A549 (cell line): Measurements from ENCODE around the gene DNAJC5. TPM values are rescaled to one million over a fixed set of nuclear protein-coding genes. Genes with fewer than 3 reads are reported as not detected.
A peak's percentile ranks its signal among the peaks of the same experiment; 100 is the strongest.
"Not testable (repeated sequence)": the region's sequence is repeated elsewhere in the genome, so short reads cannot be mapped to it uniquely, and the experiment has no call there.

Experiments used
- ATAC-seq, 2 experiments: fragments of 200-7000 bp in 1 of 2; fragments of >200 bp in 1 of 2; cut with Nextera tagmentation in 1 of 2; cut with Tn5 transposase in 1 of 2; 3 replicates each; pipeline versions ENCODE4 v1.8.0 to v1.9.1; 2018 to 2020; ENCODE audit warnings: mild to moderate bottlenecking in 1 of 2, moderate library complexity in 1 of 2
- CTCF ChIA-PET: fragments of 300-600 bp; sonication (Branson Sonifier 250); formaldehyde crosslinking; extraction: SDS; loops from one replicate; lab custom pipeline; 2021; ENCODE audit warnings: antibody characterized with exemption, inconsistent platforms; lab: Yijun Ruan, JAX
- POLR2A ChIA-PET: fragments of 350-600 bp; formaldehyde crosslinking; extraction: SDS; loops from one replicate; lab custom pipeline; 2021; ENCODE audit warnings: antibody characterized with exemption, inconsistent platforms; lab: Yijun Ruan, JAX
- DNase-seq, 2 experiments: peaks; one replicate each; pipeline versions ENCODE4 v3.0.0 to v3.0.0-alpha.2; 2011 to 2016; ENCODE audit warnings: low read depth in 1 of 2, low spot score in 1 of 2
- FAIRE-seq: peaks from 2 replicates; lab custom pipeline; 2011; peaks lifted over from hg19 to GRCh38; lab: Jason Lieb, UNC
- H3K27ac ChIP-seq, 2 experiments: fragments of >200 bp; sonication (Bioruptor Twin); formaldehyde crosslinking; 3 replicates each; pipeline ENCODE4 v1.5.1; 2016 to 2017
- H3K4me1 ChIP-seq: fragments of >200 bp; sonication (Bioruptor Twin); formaldehyde crosslinking; 3 replicates; pipeline ENCODE4 v1.6.1; 2016
- H3K4me2 ChIP-seq: fragments of >200 bp; sonication (Bioruptor Twin); formaldehyde crosslinking; 3 replicates; pipeline ENCODE4 v1.6.1; 2016
- H3K4me3 ChIP-seq: fragments of >200 bp; sonication (Bioruptor Twin); formaldehyde crosslinking; 3 replicates; pipeline ENCODE4 v1.5.1; 2016
- H3K9me3 ChIP-seq: fragments of >200 bp; sonication (Bioruptor Twin); formaldehyde crosslinking; 3 replicates; pipeline ENCODE4 v1.6.1; 2016
- CBX2 ChIP-seq: fragments of 200-600 bp; sonication (generic); IDR thresholded peaks from 2 replicates; pipeline ENCODE4 v1.6.1; 2016; ENCODE audit warnings: low read depth, mild to moderate bottlenecking, borderline replicate concordance
- FOSL2 ChIP-seq, 2 experiments: fragments of 450-650 bp in 1 of 2; fragments of >200 bp in 1 of 2; sonication (Bioruptor Twin) in 1 of 2; formaldehyde crosslinking; IDR thresholded peaks; 2 replicates each; pipeline versions ENCODE4 v1.5.0 to v1.6.1; 2016 to 2020; ENCODE audit warnings: mild to moderate bottlenecking in 1 of 2, moderate library complexity in 1 of 2
- GATA3 ChIP-seq: IDR thresholded peaks from 2 replicates; pipeline ENCODE4 v1.6.1; 2012; ENCODE audit warnings: borderline replicate concordance
- HOXB13 ChIP-seq: fragments of 250-450 bp; sonication (Bioruptor Pico); IDR thresholded peaks from 2 replicates; pipeline ENCODE4 v1.5.0; 2020; ENCODE audit warnings: low read depth, mild to moderate bottlenecking, moderate library complexity
- JUN ChIP-seq, 2 experiments: fragments of >200 bp; sonication (Bioruptor Twin); formaldehyde crosslinking; IDR thresholded peaks; 2 replicates in 1 of 2; 3 replicates in 1 of 2; pipeline ENCODE4 v1.6.1; 2016 to 2017
- JUNB ChIP-seq: fragments of >200 bp; sonication (Bioruptor Twin); formaldehyde crosslinking; IDR thresholded peaks from 2 replicates; pipeline ENCODE4 v1.6.1; 2016
- MAFK ChIP-seq: fragments of 450-650 bp; IDR thresholded peaks from 2 replicates; pipeline ENCODE4 v1.6.1; 2014; ENCODE audit not compliant: partially characterized antibody
- PHF8 ChIP-seq: fragments of 200-600 bp; sonication (generic); IDR thresholded peaks from 2 replicates; pipeline ENCODE4 v1.6.1; 2016; ENCODE audit warnings: low read depth, mild to moderate bottlenecking, antibody characterized with exemption, moderate library complexity, borderline replicate concordance
- RARB ChIP-seq: fragments of 250-450 bp; sonication (Bioruptor Pico); IDR thresholded peaks from 2 replicates; pipeline ENCODE4 v1.8.0; 2021; ENCODE audit warnings: mild to moderate bottlenecking, moderate library complexity
- RNF2 ChIP-seq: fragments of 200-600 bp; sonication (generic); IDR thresholded peaks from 2 replicates; pipeline ENCODE4 v1.6.1; 2016; ENCODE audit warnings: low read depth, mild to moderate bottlenecking, antibody characterized with exemption, moderate library complexity, borderline replicate concordance
- ZFP36 ChIP-seq: fragments of 450-650 bp; IDR thresholded peaks from 2 replicates; pipeline ENCODE4 v1.6.1; 2014; ENCODE audit warnings: borderline replicate concordance; ENCODE audit not compliant: partially characterized antibody
- WGBS: methylation state at CpG from one replicate; pipeline ENCODE4 v1.1.6; 2017; ENCODE audit errors: missing lambda C conversion rate; 5-methylcytosine and 5-hydroxymethylcytosine counted together
- polyA plus RNA-seq, 4 experiments: library from polyadenylated mRNA; depleted of rRNA in 3 of 4; stranded (reverse); fragments of >200 nt; fragmentation: RNase III in 1 of 4; extraction: RNeasy Plus Mini Kit Qiagen cat#74134 plus additional on column Dnase treatment in 1 of 4; gene quantifications; 2 replicates in 3 of 4; 3 replicates in 1 of 4; pipeline ENCODE4 v1.2.3, GENCODE V29; 2011 to 2017
- TF ChIP-seq, protein P1 (sequence below): fragments of >200 bp; sonication (Bioruptor Twin); formaldehyde crosslinking; IDR thresholded peaks from 2 replicates; pipeline ENCODE4 v1.6.1; 2016
- TF ChIP-seq, protein P2 (sequence below): fragments of >200 bp; sonication (Bioruptor Twin); formaldehyde crosslinking; IDR thresholded peaks from 3 replicates; pipeline ENCODE4 v1.5.1; 2016
- TF ChIP-seq, protein P3 (sequence below): IDR thresholded peaks from 2 replicates; pipeline ENCODE4 v1.6.1; 2012
- TF ChIP-seq, protein P4 (sequence below): fragments of 200-600 bp; sonication (generic); IDR thresholded peaks from 2 replicates; pipeline ENCODE4 v1.6.1; 2016; ENCODE audit warnings: antibody characterized with exemption, mild to moderate bottlenecking, moderate library complexity
- TF ChIP-seq, protein P5 (sequence below): fragments of 150-350 bp; IDR thresholded peaks from 2 replicates; pipeline ENCODE4 v1.6.1; 2014; ENCODE audit warnings: low read depth, mild to moderate bottlenecking, low read length

Gene DNAJC5
- polyA plus RNA-seq, 2 of the 4 experiments (the other 2 are of a cell fraction) = 20.4 to 23.2 TPM

- Histone ChIP-seq H3K27ac (no peak overlapping the region), H3K4me2 (no peak overlapping the region)
- WGBS = 91% methylated on average over 5 of the region's 5 CpGs
- TF ChIP-seq PHF8 = no peak
- TF ChIP-seq CBX2 = no peak
- TF ChIP-seq JUNB = no peak
- TF ChIP-seq, protein P1, sequence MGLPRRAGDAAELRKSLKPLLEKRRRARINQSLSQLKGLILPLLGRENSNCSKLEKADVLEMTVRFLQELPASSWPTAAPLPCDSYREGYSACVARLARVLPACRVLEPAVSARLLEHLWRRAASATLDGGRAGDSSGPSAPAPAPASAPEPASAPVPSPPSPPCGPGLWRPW = no peak
- TF ChIP-seq, protein P2, sequence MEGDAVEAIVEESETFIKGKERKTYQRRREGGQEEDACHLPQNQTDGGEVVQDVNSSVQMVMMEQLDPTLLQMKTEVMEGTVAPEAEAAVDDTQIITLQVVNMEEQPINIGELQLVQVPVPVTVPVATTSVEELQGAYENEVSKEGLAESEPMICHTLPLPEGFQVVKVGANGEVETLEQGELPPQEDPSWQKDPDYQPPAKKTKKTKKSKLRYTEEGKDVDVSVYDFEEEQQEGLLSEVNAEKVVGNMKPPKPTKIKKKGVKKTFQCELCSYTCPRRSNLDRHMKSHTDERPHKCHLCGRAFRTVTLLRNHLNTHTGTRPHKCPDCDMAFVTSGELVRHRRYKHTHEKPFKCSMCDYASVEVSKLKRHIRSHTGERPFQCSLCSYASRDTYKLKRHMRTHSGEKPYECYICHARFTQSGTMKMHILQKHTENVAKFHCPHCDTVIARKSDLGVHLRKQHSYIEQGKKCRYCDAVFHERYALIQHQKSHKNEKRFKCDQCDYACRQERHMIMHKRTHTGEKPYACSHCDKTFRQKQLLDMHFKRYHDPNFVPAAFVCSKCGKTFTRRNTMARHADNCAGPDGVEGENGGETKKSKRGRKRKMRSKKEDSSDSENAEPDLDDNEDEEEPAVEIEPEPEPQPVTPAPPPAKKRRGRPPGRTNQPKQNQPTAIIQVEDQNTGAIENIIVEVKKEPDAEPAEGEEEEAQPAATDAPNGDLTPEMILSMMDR = no peak
- no peak for TF ChIP-seq GATA3
- TF ChIP-seq, protein P3, sequence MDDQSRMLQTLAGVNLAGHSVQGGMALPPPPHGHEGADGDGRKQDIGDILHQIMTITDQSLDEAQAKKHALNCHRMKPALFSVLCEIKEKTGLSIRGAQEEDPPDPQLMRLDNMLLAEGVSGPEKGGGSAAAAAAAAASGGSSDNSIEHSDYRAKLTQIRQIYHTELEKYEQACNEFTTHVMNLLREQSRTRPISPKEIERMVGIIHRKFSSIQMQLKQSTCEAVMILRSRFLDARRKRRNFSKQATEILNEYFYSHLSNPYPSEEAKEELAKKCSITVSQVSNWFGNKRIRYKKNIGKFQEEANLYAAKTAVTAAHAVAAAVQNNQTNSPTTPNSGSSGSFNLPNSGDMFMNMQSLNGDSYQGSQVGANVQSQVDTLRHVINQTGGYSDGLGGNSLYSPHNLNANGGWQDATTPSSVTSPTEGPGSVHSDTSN = no peak
- no peak for TF ChIP-seq HOXB13 (CRISPR knock-in tag)
- TF ChIP-seq JUN (IDR thresholded peaks at IDR 0.05) = no peak
- TF ChIP-seq, protein P4, sequence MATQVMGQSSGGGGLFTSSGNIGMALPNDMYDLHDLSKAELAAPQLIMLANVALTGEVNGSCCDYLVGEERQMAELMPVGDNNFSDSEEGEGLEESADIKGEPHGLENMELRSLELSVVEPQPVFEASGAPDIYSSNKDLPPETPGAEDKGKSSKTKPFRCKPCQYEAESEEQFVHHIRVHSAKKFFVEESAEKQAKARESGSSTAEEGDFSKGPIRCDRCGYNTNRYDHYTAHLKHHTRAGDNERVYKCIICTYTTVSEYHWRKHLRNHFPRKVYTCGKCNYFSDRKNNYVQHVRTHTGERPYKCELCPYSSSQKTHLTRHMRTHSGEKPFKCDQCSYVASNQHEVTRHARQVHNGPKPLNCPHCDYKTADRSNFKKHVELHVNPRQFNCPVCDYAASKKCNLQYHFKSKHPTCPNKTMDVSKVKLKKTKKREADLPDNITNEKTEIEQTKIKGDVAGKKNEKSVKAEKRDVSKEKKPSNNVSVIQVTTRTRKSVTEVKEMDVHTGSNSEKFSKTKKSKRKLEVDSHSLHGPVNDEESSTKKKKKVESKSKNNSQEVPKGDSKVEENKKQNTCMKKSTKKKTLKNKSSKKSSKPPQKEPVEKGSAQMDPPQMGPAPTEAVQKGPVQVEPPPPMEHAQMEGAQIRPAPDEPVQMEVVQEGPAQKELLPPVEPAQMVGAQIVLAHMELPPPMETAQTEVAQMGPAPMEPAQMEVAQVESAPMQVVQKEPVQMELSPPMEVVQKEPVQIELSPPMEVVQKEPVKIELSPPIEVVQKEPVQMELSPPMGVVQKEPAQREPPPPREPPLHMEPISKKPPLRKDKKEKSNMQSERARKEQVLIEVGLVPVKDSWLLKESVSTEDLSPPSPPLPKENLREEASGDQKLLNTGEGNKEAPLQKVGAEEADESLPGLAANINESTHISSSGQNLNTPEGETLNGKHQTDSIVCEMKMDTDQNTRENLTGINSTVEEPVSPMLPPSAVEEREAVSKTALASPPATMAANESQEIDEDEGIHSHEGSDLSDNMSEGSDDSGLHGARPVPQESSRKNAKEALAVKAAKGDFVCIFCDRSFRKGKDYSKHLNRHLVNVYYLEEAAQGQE = no peak
- TF ChIP-seq RARB (CRISPR knock-in tag) = no peak
- TF ChIP-seq MAFK = no peak
- TF ChIP-seq RNF2 = no peak
- TF ChIP-seq, protein P5, sequence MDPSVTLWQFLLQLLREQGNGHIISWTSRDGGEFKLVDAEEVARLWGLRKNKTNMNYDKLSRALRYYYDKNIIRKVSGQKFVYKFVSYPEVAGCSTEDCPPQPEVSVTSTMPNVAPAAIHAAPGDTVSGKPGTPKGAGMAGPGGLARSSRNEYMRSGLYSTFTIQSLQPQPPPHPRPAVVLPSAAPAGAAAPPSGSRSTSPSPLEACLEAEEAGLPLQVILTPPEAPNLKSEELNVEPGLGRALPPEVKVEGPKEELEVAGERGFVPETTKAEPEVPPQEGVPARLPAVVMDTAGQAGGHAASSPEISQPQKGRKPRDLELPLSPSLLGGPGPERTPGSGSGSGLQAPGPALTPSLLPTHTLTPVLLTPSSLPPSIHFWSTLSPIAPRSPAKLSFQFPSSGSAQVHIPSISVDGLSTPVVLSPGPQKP = no peak
- TF ChIP-seq, all 56 proteins: peak for 0
- FAIRE-seq (no peak), DNase-seq (no peak), ATAC-seq (no peak)
- H3K9me3 ChIP-seq = no peaks in the 10 kb centered on the region
- no peak overlapping the region for H3K4me3 ChIP-seq
- ChIA-PET CTCF (interaction anchor here (0.6 to 1.9 kb wide), 5 partner anchors 10 to 330 kb away, joined by 3 to 11 read pairs (median 3); partner anchors contain the start of gene PTK6), POLR2A (no interaction called here)
- peaks cover 12% of the 10 kb centered on the region; the same call in 2 of the 3 replicates for H3K4me1 ChIP-seq
Observed at GRCh38 chr20:63868264-63868663, 26.7 kb upstream of the DNAJC5 start.

DNA sequence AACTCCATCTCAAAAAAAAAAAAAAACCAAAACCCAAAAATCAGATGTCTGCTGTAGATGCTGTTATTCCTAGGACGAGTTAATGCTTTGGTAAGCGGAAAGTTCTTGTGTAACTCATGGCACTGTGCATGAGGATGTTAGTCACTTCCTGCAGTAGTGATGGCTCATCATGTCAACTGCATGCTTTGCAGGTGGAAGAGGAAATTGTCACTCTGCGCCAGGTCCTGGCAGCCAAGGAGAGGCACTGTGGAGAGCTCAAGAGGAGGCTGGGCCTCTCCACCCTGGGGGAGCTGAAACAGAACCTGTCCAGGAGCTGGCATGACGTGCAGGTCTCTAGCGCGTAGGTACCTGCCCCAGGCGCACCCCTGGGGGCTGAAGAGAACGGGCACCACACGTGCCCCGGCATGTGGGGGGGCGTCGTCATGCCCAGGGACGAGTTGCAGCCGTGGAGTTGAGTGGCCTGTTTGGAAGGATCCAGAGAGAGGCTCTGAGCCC is 21.4 kb upstream of the DNAJC5 start:
- Histone ChIP-seq H3K4me1 (no peaks in the 10 kb centered on the region), H3K4me2 (no peak overlapping the region), H3K27ac (0 out of 6 replicates have a peak overlapping the region, but pooled peaks of 1 of the 2 experiments have one; percentile 7), H3K4me3 (no peak overlapping the region)
- ATAC-seq (peak; percentile 28 to 59; a peak in 4 of 6 replicates), FAIRE-seq (no peak), DNase-seq (peak in 1 of 2 experiments; percentile 43)
- WGBS = 87% methylated on average over 13 of the region's 14 CpGs
- POLR2A ChIA-PET = interaction anchor here (1.9 kb wide), 1 partner anchor 9 kb away, joined by 11 read pairs; the partner anchor contains the start of gene TPD52L2
- CTCF ChIA-PET = interaction anchor here (0.9 to 2.1 kb wide), 3 partner anchors 9 to 100 kb away, joined by 3 to 7 read pairs (median 5); partner anchors contain the start of gene TPD52L2
- TF ChIP-seq ZFP36 (no peak), FOSL2 (IDR thresholded peaks at IDR 0.05) (no peak), FOSL2 (CRISPR knock-in tag; IDR thresholded peaks at IDR 0.05) (peak; percentile 44; the same call in 1 of the 2 replicates), MAFK (peak; percentile 75)
- TF ChIP-seq, all 56 proteins: peak for 2
- H3K9me3 ChIP-seq = no peaks in the 10 kb centered on the region

DNA sequence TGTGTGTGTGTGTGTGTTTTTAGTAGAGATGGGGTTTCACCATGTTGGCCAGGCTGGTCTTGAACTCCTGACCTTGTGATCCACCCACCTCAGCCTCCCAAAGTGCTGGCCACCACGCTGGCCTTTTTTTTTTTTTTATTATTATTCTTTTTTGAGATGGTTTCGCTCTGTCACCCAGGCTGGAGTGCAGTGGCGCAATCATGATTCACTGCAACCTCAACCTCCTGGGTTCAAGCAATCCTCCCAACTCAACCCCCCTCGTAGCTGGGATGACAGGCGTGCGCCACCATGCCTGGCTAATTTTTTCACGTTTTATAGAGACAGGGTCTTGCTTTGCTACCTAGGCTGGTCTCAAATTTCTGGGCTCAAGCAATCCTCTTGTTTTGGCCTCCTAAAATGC is 20.7 kb upstream of the DNAJC5 start:
- H3K27ac ChIP-seq, H3K4me1 ChIP-seq, DNase-seq, H3K9me3 ChIP-seq, FAIRE-seq, H3K4me3 ChIP-seq, H3K4me2 ChIP-seq, ATAC-seq: not testable (repeated sequence)
- ChIA-PET POLR2A (interaction anchor here (1.9 kb wide), 1 partner anchor 9 kb away, joined by 11 read pairs; the partner anchor contains the start of gene TPD52L2), CTCF (interaction anchor here (1.9 to 2.1 kb wide), 2 partner anchors 10 to 100 kb away, joined by 5 to 7 read pairs; partner anchors contain the start of gene TPD52L2)
- WGBS = 95% methylated on average over 7 of the region's 7 CpGs
